ENCODE measurements around the gene JMJD7.

GRCh38 chr15:41805711-41806110 lies 22.2 kb upstream of the JMJD7 start:
- TF ChIP-seq CTCF (IDR thresholded peaks at IDR 0.05; ENCODE audit: low read depth, low read length, poor library complexity, severe bottlenecking) (no peak), EZH2phosphoT487 (IDR thresholded peaks at IDR 0.05; ENCODE audit: borderline replicate concordance, low read length) (no peak)

Data from DOHH2 (cell line).